K562 (cell line): Measurements from ENCODE around the gene LRRC43.
"Not testable (repeated sequence)": the region's sequence is repeated elsewhere in the genome, so short reads cannot be mapped to it uniquely, and the experiment has no call there.

Experiments
- EGR1 ChIP-seq: fragments of 450-650 bp; conservative IDR thresholded peaks from 2 replicates; pipeline ENCODE4 v1.6.1; 2017; ENCODE audit warnings: mild to moderate bottlenecking
- ETV6 ChIP-seq, 3 experiments: fragments of 150-350 bp in 1 of 3; sonication (generic) in 1 of 3; formaldehyde crosslinking in 1 of 3; IDR thresholded peaks; 2 replicates each; pipeline versions ENCODE4 v1.6.1 to v1.8.0; 2014 to 2022; ENCODE audit warnings: borderline replicate concordance in 2 of 3, low read depth in 2 of 3, antibody characterized with exemption in 1 of 3, low read length in 1 of 3, mild to moderate bottlenecking in 1 of 3, missing genetic modification reagents in 1 of 3
- GATA2 ChIP-seq: sonication (generic); formaldehyde crosslinking; IDR thresholded peaks from 2 replicates; pipeline ENCODE4 v1.4.0; 2020; ENCODE audit warnings: mild to moderate bottlenecking, missing genetic modification reagents
- HMGN3 ChIP-seq: IDR thresholded peaks from 2 replicates; pipeline ENCODE4 v1.6.1; 2011; ENCODE audit warnings: borderline replicate concordance, low read depth, mild to moderate bottlenecking, mixed read lengths, low read length; ENCODE audit not compliant: insufficient read length; ENCODE audit errors: extremely low read depth
- STAT6 ChIP-seq: sonication (generic); formaldehyde crosslinking; IDR thresholded peaks from 2 replicates; pipeline ENCODE4 v1.8.1; 2023; ENCODE audit warnings: mild to moderate bottlenecking, missing genetic modification reagents

GRCh38 chr12:122202811-122203210 is 19.9 kb downstream of the LRRC43 start:
- not testable (repeated sequence) for TF ChIP-seq GATA2; STAT6 (CRISPR knock-in tag); HMGN3; ETV6 (IDR thresholded peaks at IDR 0.05; ENCODE audit: borderline replicate concordance in 1 of 2, low read depth in 2 of 2, low read length in 1 of 2); ETV6 (CRISPR knock-in tag; IDR thresholded peaks at IDR 0.05; ENCODE audit: borderline replicate concordance); EGR1
